HepG2 (cell line): ENCODE measurements around the gene GALR3. TPM values are rescaled to one million over a fixed set of nuclear protein-coding genes. Genes with fewer than 3 reads are reported as not detected.

ENCODE experiments used
- ATM ChIP-seq: fragments of 450-650 bp; IDR thresholded peaks from 2 replicates; pipeline ENCODE4 v1.7.1; 2017; ENCODE audit warnings: mild to moderate bottlenecking, borderline replicate concordance
- ETV6 ChIP-seq: sonication (generic); formaldehyde crosslinking; conservative IDR thresholded peaks from 2 replicates; pipeline ENCODE4 v1.4.0; 2020; ENCODE audit warnings: missing genetic modification reagents
- FLYWCH1 ChIP-seq: sonication (generic); formaldehyde crosslinking; IDR thresholded peaks from 2 replicates; pipeline ENCODE4 v1.8.1; 2023; ENCODE audit warnings: mild to moderate bottlenecking, missing genetic modification reagents
- HNRNPK ChIP-seq: fragments of 200-400 bp; formaldehyde crosslinking; IDR thresholded peaks from 2 replicates; pipeline ENCODE4 v1.6.1; 2018; ENCODE audit warnings: low read length, low read depth, moderate library complexity, mild to moderate bottlenecking; ENCODE audit not compliant: poor library complexity, severe bottlenecking
- MAFK ChIP-seq, 2 experiments: IDR thresholded peaks in 1 of 2; conservative IDR thresholded peaks in 1 of 2; 2 replicates each; pipeline ENCODE4 v1.6.1; 2011; ENCODE audit warnings: improper control_type of control experiment in 2 of 2, low read length in 2 of 2
- NFYB ChIP-seq: sonication (generic); formaldehyde crosslinking; IDR thresholded peaks from 2 replicates; pipeline ENCODE4 v1.4.0; 2020; ENCODE audit warnings: missing genetic modification reagents
- NR3C1 ChIP-seq: sonication (generic); formaldehyde crosslinking; IDR thresholded peaks from 2 replicates; pipeline ENCODE4 v1.4.0; 2020; ENCODE audit warnings: missing genetic modification reagents
- PITX1 ChIP-seq: sonication (generic); formaldehyde crosslinking; IDR thresholded peaks from 2 replicates; pipeline ENCODE4 v1.5.1; 2020; ENCODE audit warnings: mild to moderate bottlenecking, missing genetic modification reagents
- ZMYM3 ChIP-seq: sonication (generic); formaldehyde crosslinking; IDR thresholded peaks from 2 replicates; pipeline ENCODE4 v1.5.1; 2020; ENCODE audit warnings: mild to moderate bottlenecking, missing genetic modification reagents
- ZNF121 ChIP-seq: sonication (generic); formaldehyde crosslinking; IDR thresholded peaks from 2 replicates; pipeline ENCODE4 v1.5.0; 2020; ENCODE audit warnings: mild to moderate bottlenecking, missing genetic modification reagents
- ZNF232 ChIP-seq: sonication (generic); formaldehyde crosslinking; IDR thresholded peaks from 2 replicates; pipeline ENCODE4 v1.4.0; 2020; ENCODE audit warnings: missing genetic modification reagents, borderline replicate concordance
- ZNF24 ChIP-seq: fragments of 450-650 bp; IDR thresholded peaks from 2 replicates; pipeline ENCODE4 v1.6.1; 2017; ENCODE audit warnings: antibody characterized with exemption, mild to moderate bottlenecking
- ZNF570 ChIP-seq: sonication (generic); formaldehyde crosslinking; IDR thresholded peaks from 2 replicates; pipeline ENCODE4 v1.4.0; 2020; ENCODE audit warnings: mild to moderate bottlenecking, missing genetic modification reagents, borderline replicate concordance
- ZNF672 ChIP-seq: sonication (generic); formaldehyde crosslinking; IDR thresholded peaks from 2 replicates; pipeline ENCODE4 v1.8.1; 2022; ENCODE audit warnings: missing genetic modification reagents
- polyA plus RNA-seq, 8 experiments: library from polyadenylated mRNA; depleted of rRNA in 3 of 8; stranded (reverse) in 7 of 8; unstranded in 1 of 8; fragments of >200 nt; fragmentation: Illumina TruSeq in 4 of 8; extraction: Trizol in 4 of 8; gene quantifications; 2 replicates each; pipeline versions ENCODE4 v1.2.1 to v1.2.3, GENCODE V29; 2011 to 2016; ENCODE audit warnings: low read depth in 4 of 8, missing spikeins in 1 of 8, mixed read lengths in 1 of 8; ENCODE audit not compliant: insufficient read depth in 1 of 8
- total RNA-seq, 5 experiments: library from RNA; depleted of rRNA; stranded (reverse); fragments of >200 nt; fragmentation: Illumina TruSeq; extraction: Trizol; gene quantifications; 2 replicates each; pipeline ENCODE4 v1.2.3, GENCODE V29; 2016; ENCODE audit warnings: low read depth in 1 of 5
- TF ChIP-seq, protein P1 (sequence below): IDR thresholded peaks from 2 replicates; pipeline ENCODE4 v1.6.1; 2016
- TF ChIP-seq, protein P2 (sequence below): sonication (generic); formaldehyde crosslinking; IDR thresholded peaks from 2 replicates; pipeline ENCODE4 v1.9.0; 2021; ENCODE audit warnings: mild to moderate bottlenecking, missing genetic modification reagents
- TF ChIP-seq, protein P3 (sequence below), 2 experiments: fragments of 450-650 bp in 1 of 2; sonication (generic) in 1 of 2; formaldehyde crosslinking; IDR thresholded peaks; 2 replicates each; pipeline versions ENCODE4 v1.5.0 to v1.8.0; 2020 to 2022; ENCODE audit warnings: mild to moderate bottlenecking in 1 of 2, missing genetic modification reagents in 1 of 2
- TF ChIP-seq, protein P4 (sequence below): sonication (generic); formaldehyde crosslinking; conservative IDR thresholded peaks from 2 replicates; pipeline ENCODE4 v1.4.0; 2020; ENCODE audit warnings: missing genetic modification reagents

GALR3 gene
- total and polyA plus RNA-seq, 2 of the 13 experiments (the other 11 are each of a cell fraction or from before 2014, with no cell fraction given): 0.13 TPM; not detected in 1

DNA sequence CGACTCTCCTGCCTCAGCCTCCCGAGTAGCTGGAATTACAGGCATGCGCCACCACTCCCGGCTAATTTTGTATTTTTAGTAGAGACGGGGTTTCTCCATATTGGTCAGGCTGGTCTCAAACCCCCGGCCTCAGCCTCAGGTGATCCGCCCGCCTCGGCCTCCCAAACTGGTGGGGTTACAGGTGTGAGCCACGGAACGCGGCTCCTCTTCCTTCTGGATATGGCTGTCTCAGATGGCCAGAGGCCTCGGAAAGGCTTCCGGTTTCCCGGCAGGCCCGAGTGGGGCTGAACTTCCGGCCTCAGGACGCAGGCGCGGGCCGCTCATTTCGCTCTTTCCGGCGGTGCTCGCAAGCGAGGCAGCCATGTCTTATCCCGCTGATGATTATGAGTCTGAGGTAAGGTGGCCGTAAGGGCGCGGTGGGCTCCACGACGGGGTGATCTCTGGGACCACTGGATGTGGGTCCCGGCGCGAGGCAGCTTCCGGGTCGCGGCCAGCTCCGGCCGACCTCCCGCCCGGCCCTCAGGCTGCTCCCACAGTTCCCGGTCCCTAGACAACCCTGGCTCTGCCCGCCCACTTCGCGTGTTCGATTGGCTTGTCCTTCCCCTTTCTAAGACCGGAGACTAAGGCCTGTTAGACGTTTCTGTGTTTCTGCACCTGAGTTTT is 26.0 kb downstream of the GALR3 start, which contains the start of gene EIF3L (continued):
- TF ChIP-seq, protein P1, sequence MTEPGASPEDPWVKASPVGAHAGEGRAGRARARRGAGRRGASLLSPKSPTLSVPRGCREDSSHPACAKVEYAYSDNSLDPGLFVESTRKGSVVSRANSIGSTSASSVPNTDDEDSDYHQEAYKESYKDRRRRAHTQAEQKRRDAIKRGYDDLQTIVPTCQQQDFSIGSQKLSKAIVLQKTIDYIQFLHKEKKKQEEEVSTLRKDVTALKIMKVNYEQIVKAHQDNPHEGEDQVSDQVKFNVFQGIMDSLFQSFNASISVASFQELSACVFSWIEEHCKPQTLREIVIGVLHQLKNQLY (CRISPR knock-in tag): no peak; the same call in 1 of the 2 replicates
- TF ChIP-seq ZNF570: no peak
- peak; percentile 74; the same call in 1 of the 2 replicates for TF ChIP-seq ZNF232 (CRISPR knock-in tag)
- TF ChIP-seq, protein P2, sequence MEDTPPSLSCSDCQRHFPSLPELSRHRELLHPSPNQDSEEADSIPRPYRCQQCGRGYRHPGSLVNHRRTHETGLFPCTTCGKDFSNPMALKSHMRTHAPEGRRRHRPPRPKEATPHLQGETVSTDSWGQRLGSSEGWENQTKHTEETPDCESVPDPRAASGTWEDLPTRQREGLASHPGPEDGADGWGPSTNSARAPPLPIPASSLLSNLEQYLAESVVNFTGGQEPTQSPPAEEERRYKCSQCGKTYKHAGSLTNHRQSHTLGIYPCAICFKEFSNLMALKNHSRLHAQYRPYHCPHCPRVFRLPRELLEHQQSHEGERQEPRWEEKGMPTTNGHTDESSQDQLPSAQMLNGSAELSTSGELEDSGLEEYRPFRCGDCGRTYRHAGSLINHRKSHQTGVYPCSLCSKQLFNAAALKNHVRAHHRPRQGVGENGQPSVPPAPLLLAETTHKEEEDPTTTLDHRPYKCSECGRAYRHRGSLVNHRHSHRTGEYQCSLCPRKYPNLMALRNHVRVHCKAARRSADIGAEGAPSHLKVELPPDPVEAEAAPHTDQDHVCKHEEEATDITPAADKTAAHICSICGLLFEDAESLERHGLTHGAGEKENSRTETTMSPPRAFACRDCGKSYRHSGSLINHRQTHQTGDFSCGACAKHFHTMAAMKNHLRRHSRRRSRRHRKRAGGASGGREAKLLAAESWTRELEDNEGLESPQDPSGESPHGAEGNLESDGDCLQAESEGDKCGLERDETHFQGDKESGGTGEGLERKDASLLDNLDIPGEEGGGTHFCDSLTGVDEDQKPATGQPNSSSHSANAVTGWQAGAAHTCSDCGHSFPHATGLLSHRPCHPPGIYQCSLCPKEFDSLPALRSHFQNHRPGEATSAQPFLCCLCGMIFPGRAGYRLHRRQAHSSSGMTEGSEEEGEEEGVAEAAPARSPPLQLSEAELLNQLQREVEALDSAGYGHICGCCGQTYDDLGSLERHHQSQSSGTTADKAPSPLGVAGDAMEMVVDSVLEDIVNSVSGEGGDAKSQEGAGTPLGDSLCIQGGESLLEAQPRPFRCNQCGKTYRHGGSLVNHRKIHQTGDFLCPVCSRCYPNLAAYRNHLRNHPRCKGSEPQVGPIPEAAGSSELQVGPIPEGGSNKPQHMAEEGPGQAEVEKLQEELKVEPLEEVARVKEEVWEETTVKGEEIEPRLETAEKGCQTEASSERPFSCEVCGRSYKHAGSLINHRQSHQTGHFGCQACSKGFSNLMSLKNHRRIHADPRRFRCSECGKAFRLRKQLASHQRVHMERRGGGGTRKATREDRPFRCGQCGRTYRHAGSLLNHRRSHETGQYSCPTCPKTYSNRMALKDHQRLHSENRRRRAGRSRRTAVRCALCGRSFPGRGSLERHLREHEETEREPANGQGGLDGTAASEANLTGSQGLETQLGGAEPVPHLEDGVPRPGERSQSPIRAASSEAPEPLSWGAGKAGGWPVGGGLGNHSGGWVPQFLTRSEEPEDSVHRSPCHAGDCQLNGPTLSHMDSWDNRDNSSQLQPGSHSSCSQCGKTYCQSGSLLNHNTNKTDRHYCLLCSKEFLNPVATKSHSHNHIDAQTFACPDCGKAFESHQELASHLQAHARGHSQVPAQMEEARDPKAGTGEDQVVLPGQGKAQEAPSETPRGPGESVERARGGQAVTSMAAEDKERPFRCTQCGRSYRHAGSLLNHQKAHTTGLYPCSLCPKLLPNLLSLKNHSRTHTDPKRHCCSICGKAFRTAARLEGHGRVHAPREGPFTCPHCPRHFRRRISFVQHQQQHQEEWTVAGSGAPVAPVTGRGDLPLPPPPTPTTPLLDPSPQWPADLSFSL: no peak
- no peak for TF ChIP-seq ZNF24
- peak; percentile 57; the same call in 1 of the 2 replicates for TF ChIP-seq PITX1 (CRISPR knock-in tag)
- TF ChIP-seq NFYB: peak; percentile 38
- TF ChIP-seq ATM: no peak
- TF ChIP-seq MAFK (conservative IDR thresholded peaks at IDR 0.05 in 1 of 2, IDR thresholded peaks at IDR 0.05 in 1 of 2; ENCODE audit: low read length in 2 of 2): no peak
- TF ChIP-seq FLYWCH1 (CRISPR knock-in tag): peak; percentile 17; the same call in 1 of the 2 replicates
- no peak for TF ChIP-seq HNRNPK
- no peak; the same call in 1 of the 2 replicates for TF ChIP-seq ETV6 (CRISPR knock-in tag)
- TF ChIP-seq, protein P3, sequence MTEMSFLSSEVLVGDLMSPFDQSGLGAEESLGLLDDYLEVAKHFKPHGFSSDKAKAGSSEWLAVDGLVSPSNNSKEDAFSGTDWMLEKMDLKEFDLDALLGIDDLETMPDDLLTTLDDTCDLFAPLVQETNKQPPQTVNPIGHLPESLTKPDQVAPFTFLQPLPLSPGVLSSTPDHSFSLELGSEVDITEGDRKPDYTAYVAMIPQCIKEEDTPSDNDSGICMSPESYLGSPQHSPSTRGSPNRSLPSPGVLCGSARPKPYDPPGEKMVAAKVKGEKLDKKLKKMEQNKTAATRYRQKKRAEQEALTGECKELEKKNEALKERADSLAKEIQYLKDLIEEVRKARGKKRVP (CRISPR knock-in tag; IDR thresholded peaks at IDR 0.05): no peak
- TF ChIP-seq ZNF121 (CRISPR knock-in tag): no peak
- TF ChIP-seq, protein P4, sequence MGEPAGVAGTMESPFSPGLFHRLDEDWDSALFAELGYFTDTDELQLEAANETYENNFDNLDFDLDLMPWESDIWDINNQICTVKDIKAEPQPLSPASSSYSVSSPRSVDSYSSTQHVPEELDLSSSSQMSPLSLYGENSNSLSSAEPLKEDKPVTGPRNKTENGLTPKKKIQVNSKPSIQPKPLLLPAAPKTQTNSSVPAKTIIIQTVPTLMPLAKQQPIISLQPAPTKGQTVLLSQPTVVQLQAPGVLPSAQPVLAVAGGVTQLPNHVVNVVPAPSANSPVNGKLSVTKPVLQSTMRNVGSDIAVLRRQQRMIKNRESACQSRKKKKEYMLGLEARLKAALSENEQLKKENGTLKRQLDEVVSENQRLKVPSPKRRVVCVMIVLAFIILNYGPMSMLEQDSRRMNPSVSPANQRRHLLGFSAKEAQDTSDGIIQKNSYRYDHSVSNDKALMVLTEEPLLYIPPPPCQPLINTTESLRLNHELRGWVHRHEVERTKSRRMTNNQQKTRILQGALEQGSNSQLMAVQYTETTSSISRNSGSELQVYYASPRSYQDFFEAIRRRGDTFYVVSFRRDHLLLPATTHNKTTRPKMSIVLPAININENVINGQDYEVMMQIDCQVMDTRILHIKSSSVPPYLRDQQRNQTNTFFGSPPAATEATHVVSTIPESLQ (CRISPR knock-in tag): no peak
- TF ChIP-seq NR3C1 (CRISPR knock-in tag): no peak
- no peak for TF ChIP-seq ZMYM3
- TF ChIP-seq ZNF672 (CRISPR knock-in tag): no peak
